Measurements from ENCODE around the gene KCNF1.

DNA sequence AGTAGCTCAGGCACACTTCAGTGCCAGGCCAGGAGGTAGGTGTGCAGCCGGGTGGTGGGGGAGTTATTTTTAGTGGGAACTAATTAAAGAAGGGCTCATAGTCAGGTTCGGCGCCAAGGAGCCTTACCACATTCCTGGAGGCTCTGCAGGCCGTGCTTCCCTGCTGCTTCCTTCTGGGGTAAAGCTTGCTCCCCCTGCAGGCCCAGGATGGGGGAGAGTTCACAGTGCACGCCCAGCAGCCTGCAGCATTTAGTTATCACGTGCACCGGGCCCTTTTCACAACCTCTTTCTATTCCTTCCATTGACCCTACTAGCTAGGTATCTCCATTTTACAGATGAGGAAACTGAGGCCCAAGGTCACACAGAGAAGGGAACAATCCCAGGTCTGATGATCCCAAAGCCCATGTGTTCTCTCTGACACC is 2.5 kb downstream of the KCNF1 start:
- TF ChIP-seq POLR2A (IDR thresholded peaks at IDR 0.05) (no peak), EP300 (IDR thresholded peaks at IDR 0.05) (no peak)
- TF ChIP-seq, protein P1, sequence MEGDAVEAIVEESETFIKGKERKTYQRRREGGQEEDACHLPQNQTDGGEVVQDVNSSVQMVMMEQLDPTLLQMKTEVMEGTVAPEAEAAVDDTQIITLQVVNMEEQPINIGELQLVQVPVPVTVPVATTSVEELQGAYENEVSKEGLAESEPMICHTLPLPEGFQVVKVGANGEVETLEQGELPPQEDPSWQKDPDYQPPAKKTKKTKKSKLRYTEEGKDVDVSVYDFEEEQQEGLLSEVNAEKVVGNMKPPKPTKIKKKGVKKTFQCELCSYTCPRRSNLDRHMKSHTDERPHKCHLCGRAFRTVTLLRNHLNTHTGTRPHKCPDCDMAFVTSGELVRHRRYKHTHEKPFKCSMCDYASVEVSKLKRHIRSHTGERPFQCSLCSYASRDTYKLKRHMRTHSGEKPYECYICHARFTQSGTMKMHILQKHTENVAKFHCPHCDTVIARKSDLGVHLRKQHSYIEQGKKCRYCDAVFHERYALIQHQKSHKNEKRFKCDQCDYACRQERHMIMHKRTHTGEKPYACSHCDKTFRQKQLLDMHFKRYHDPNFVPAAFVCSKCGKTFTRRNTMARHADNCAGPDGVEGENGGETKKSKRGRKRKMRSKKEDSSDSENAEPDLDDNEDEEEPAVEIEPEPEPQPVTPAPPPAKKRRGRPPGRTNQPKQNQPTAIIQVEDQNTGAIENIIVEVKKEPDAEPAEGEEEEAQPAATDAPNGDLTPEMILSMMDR (IDR thresholded peaks at IDR 0.05), result no peak
